Measurements from ENCODE around the gene ATP8A2.

Gene ATP8A2

DNA sequence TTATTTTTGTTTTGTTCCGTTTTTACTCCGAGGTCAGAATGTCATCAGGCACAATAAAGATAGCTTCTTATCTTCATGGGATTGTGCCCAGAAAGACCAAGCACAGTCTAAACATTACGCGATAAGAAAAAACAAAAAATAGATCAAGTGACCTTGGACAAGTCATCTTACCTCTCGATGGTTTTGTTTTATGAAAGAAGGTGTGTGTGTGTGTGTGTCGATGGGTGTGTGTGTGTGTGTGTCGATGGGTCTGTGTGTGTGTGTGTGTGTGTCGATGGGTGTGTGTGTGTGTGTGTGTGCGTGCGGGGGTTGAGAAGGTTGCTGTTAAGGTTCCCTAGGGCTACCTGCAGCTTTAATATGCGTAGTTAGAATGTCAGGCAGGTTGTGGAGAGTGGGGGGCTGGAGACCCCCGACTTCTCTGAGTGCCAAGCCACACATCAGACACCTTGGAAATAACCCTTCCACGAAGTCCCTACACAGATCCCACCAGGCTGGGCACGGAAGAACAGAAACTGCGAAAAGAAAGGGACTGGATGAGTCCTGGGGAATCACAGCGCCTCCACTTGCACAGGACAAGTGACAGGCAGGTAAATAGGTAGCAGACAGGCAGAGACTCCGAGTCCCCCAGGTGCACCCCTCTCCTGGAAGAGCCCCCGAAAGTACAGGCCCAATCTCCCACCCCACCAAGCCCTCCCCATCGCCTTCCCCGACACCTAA is 458 bp upstream of the ATP8A2 start:
- no peaks in the 10 kb centered on the region for H3K36me3 Mint-ChIP-seq (ENCODE audit: insufficient read depth)
- peaks cover 71 to 81% of the 10 kb centered on the region in 2 donors for H3K27me3 Mint-ChIP-seq
- H3K4me1 Mint-ChIP-seq (ENCODE audit: low read depth in 2 of 2) = peaks cover 0 to 3% of the 10 kb centered on the region in 2 donors
- no peaks in the 10 kb centered on the region for H3K9me3 Mint-ChIP-seq
- DNase-seq (no peak), ATAC-seq (replicated peaks) (no peak)
- no peak overlapping the region for H3K27ac Mint-ChIP-seq
- H3K4me3 Mint-ChIP-seq = peak overlapping the region; percentile 50 to 66

GRCh38 chr13:25372284-25373081 is 709 bp downstream of the ATP8A2 start:
- DNase-seq (no peak), ATAC-seq (replicated peaks) (no peak)
- H3K4me3 Mint-ChIP-seq = peak overlapping the region; percentile 46 to 50
- H3K9me3 Mint-ChIP-seq = no peaks in the 10 kb centered on the region
- H3K27ac Mint-ChIP-seq = no peak overlapping the region
- peaks cover 65 to 73% of the 10 kb centered on the region in 2 donors for H3K27me3 Mint-ChIP-seq
- H3K4me1 Mint-ChIP-seq (ENCODE audit: low read depth in 2 of 2) = peaks cover 0 to 3% of the 10 kb centered on the region in 2 donors
- no peaks in the 10 kb centered on the region for H3K36me3 Mint-ChIP-seq (ENCODE audit: insufficient read depth)

- DNase-seq (peak; percentile 24 to 41 (median 32)), ATAC-seq (replicated peaks) (no peak)
- H3K9me3 Mint-ChIP-seq = no peaks in the 10 kb centered on the region
- no peak overlapping the region for H3K27ac Mint-ChIP-seq
- no peaks in the 10 kb centered on the region for H3K36me3 Mint-ChIP-seq (ENCODE audit: insufficient read depth)
- no peak overlapping the region for H3K4me3 Mint-ChIP-seq
- peaks cover 58 to 65% of the 10 kb centered on the region in 2 donors for H3K27me3 Mint-ChIP-seq
- peaks cover 0 to 3% of the 10 kb centered on the region in 2 donors for H3K4me1 Mint-ChIP-seq (ENCODE audit: low read depth in 2 of 2)
Observed at GRCh38 chr13:25375727-25376358, 4.1 kb downstream of the ATP8A2 start.

DNA sequence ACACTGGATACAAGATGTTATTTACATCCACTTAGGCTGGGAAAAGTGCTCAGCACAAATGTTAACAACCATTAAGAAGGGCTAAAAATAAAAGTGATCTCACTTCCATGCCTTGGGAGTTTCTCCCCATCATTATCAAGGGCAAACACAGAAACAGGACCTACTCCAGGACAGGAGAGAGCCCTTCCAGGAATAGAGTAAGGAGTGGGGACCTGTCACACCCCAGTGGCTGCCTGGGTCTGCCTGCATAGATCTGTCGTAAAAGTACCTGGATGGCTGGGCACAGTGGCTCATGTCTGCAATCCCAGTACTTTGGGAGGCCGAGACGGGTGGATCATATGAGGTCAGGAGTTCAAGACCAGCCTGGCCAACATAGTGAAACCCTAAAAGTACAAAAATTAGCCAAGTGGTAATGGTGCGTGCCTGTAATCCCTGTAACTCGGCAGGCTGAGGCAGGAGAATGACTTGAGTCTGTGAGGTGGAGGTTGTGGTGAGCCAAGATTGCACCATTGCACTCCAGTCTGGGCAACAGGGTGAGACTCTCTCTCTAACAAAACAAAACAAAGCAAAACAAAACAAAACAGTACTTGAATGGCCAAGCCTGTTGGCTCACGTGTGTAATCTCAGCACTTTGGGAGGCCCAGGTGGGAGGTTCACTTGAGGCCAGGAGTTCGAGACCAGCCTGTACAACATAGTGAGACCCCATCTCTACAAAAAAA is 5.6 kb downstream of the ATP8A2 start:
- Mint-ChIP-seq H3K27me3 (peaks cover 64 to 73% of the 10 kb centered on the region in 2 donors), H3K4me1 (ENCODE audit: low read depth in 2 of 2) (peaks cover 0 to 3% of the 10 kb centered on the region in 2 donors), H3K36me3 (ENCODE audit: insufficient read depth) (no peaks in the 10 kb centered on the region), H3K4me3 (no peak overlapping the region), H3K9me3 (no peaks in the 10 kb centered on the region), H3K27ac (no peak overlapping the region)
- DNase-seq (no peak), ATAC-seq (replicated peaks) (no peak)

DNA sequence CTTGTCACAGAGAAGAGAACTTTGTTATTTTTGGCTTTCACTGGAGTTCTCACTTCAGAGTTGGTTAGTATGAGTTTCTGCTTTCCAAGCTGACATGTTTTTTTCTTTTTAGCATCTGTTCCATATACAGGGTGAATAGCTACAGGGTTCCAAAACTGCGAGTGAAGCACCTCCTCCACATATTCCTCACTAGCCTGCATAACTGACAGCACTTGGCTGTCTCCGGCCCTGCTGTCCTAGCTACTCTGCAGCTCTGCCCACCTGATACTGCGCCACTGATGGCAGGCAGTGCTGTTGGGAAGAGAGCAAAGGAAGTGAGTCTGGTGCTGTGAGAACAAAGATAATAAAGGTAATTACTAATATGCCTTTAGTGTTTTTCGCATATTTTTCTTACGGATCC is 6.8 kb downstream of the ATP8A2 start:
- no peak overlapping the region for H3K4me3 Mint-ChIP-seq
- no peak overlapping the region for H3K27ac Mint-ChIP-seq
- H3K9me3 Mint-ChIP-seq = no peaks in the 10 kb centered on the region
- H3K27me3 Mint-ChIP-seq = peaks cover 58 to 72% of the 10 kb centered on the region in 2 donors
- peaks cover 0 to 3% of the 10 kb centered on the region in 2 donors for H3K4me1 Mint-ChIP-seq (ENCODE audit: low read depth in 2 of 2)
- no peaks in the 10 kb centered on the region for H3K36me3 Mint-ChIP-seq (ENCODE audit: insufficient read depth)
- no peak for DNase-seq
- no peak for ATAC-seq (replicated peaks)

DNA sequence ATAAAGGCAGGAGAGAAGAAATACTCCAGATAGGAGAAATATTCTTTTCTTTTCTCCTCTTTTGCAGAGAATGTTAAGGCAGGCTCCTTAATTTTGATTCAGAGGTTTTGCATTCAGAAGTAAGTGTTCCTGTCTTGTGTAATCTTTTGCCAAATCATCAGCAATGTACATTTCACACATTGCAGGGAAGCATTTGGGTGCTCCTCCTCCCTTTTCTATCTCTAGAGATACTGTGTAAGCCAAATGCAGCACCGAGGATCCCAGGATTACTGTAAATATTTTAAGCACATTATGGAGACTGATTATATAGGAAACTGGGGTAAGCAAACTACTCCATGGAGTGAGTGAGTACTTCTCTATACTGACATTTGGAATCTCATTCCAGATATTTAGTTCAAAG is 7.2 kb downstream of the ATP8A2 start:
- Mint-ChIP-seq H3K4me1 (ENCODE audit: low read depth in 2 of 2) (peaks cover 0 to 3% of the 10 kb centered on the region in 2 donors), H3K27ac (no peak overlapping the region), H3K4me3 (no peak overlapping the region), H3K36me3 (ENCODE audit: insufficient read depth) (no peaks in the 10 kb centered on the region), H3K9me3 (no peaks in the 10 kb centered on the region), H3K27me3 (peaks cover 58 to 72% of the 10 kb centered on the region in 2 donors)
- ATAC-seq (replicated peaks) (no peak), DNase-seq (no peak)

DNA sequence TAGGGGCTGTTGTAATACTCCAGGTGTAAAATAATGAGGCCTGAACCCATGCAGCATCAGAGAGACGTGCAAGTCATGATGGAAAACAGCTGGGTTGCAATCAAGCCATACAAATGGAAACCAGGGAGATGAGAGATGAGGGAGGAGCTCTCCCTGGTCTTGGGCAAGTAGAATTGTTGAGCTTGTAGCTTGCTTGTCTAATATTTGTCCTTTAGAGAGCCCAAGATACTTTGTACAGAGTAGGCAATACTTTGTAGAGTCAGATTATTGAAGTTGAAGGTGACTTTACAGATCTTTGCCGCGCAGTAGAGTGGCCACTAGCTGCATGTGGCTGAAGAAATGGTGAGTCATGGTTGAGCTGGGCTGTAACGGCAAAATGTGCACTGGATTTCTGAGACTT is 8.3 kb downstream of the ATP8A2 start:
- Mint-ChIP-seq H3K36me3 (ENCODE audit: insufficient read depth) (peaks cover 3% of the 10 kb centered on the region), H3K27ac (no peak overlapping the region), H3K4me1 (ENCODE audit: low read depth in 2 of 2) (peaks cover 0 to 3% of the 10 kb centered on the region in 2 donors), H3K9me3 (no peaks in the 10 kb centered on the region), H3K27me3 (peaks cover 58 to 72% of the 10 kb centered on the region in 2 donors), H3K4me3 (no peak overlapping the region)
- DNase-seq = no peak
- no peak for ATAC-seq (replicated peaks)

DNA sequence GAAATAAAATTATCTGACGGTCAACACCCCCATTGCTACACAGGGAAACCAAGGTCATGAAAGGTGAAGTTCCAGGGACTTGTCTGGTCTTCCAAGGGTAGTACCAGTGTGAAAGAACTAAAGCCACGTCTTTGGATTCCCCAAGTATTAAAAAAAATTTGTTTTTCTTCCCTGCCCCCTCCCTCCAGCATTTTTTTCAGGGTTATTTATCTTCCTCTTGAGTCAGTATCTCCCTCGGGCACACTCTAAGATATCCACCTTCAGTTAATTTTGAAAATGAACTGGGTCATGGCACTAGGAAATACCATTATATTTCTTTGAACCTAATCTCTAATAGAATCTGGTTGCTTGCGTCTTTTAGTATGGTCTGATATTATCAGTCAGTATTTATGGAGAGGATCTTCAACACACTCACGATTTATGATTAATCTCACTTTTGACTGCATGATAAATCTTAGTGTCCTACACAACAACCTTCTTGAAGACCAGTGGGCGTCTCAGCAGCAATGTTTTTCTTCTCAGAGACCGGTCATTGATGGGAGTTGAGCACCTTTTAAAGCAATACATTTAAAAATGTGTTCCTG is 9.1 kb downstream of the ATP8A2 start:
- Mint-ChIP-seq H3K27ac (no peak overlapping the region), H3K9me3 (no peaks in the 10 kb centered on the region), H3K27me3 (peaks cover 53 to 67% of the 10 kb centered on the region in 2 donors), H3K36me3 (ENCODE audit: insufficient read depth) (peaks cover 3% of the 10 kb centered on the region), H3K4me1 (ENCODE audit: low read depth in 2 of 2) (peaks cover 0 to under 1% of the 10 kb centered on the region in 2 donors), H3K4me3 (no peak overlapping the region)
- ATAC-seq (replicated peaks) (no peak), DNase-seq (no peak)

DNA sequence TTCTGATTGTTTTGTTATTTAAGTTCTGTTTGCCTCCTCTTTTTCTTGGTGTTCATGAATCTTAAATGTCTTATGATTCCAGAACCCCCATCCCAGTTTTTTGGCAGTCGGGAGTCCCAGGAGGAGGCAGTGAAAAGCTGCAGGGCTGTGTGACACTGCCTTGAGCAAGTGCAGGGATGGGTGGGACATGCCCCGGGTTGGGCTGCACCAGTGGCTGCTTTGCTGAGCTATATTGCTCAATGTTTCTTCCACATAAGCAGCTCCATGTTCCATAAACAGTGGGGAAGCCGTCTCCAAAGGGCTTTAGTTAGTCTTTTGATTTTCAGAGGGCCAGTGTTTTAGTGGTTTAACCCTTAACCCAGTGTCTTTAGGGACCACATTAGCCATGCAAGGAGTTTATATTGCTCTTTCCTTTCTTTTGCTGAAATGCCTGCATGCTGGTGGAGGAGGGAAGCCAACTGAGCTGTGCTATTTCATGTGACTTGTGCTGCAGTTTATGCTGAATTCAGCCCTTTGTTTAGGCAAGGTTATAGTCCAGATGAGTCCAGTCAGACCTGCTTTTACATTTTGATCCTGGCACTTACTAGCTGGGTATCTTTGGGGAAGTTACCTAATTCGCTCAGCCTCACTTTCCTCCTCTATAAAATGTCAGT is 13.1 kb downstream of the ATP8A2 start:
- ATAC-seq (replicated peaks) (no peak), DNase-seq (no peak)
- no peaks in the 10 kb centered on the region for H3K9me3 Mint-ChIP-seq
- no peaks in the 10 kb centered on the region for H3K4me1 Mint-ChIP-seq (ENCODE audit: low read depth in 2 of 2)
- H3K27ac Mint-ChIP-seq = no peak overlapping the region
- peaks cover 61 to 73% of the 10 kb centered on the region in 2 donors for H3K27me3 Mint-ChIP-seq
- H3K36me3 Mint-ChIP-seq (ENCODE audit: insufficient read depth) = peaks cover 3% of the 10 kb centered on the region
- no peak overlapping the region for H3K4me3 Mint-ChIP-seq

DNA sequence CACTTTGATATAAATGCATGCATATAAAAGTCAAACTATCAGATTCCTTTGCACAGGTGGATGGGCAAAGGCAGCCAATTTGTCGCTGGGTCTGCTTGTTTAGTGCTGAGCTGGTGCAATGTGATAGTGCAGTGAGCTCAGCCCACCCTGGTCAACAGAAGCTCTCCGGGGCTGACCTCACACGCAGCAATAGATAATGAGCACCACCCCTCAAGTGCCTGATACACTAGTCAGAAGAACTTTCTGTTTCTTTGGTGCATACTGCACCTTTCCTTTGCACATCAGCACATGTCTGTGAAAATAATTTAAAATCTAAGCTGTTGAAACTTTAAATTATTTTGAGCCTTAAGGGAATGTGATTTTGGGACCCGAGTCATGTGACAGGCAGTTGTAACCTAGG is 20.2 kb downstream of the ATP8A2 start:
- H3K36me3 Mint-ChIP-seq (ENCODE audit: insufficient read depth) = no peaks in the 10 kb centered on the region
- no peak overlapping the region for H3K4me3 Mint-ChIP-seq
- DNase-seq (no peak), ATAC-seq (replicated peaks) (no peak)
- H3K9me3 Mint-ChIP-seq = no peaks in the 10 kb centered on the region
- H3K27me3 Mint-ChIP-seq = peaks cover 33 to 49% of the 10 kb centered on the region in 2 donors
- no peak overlapping the region for H3K27ac Mint-ChIP-seq
- no peaks in the 10 kb centered on the region for H3K4me1 Mint-ChIP-seq (ENCODE audit: low read depth in 2 of 2)

DNA sequence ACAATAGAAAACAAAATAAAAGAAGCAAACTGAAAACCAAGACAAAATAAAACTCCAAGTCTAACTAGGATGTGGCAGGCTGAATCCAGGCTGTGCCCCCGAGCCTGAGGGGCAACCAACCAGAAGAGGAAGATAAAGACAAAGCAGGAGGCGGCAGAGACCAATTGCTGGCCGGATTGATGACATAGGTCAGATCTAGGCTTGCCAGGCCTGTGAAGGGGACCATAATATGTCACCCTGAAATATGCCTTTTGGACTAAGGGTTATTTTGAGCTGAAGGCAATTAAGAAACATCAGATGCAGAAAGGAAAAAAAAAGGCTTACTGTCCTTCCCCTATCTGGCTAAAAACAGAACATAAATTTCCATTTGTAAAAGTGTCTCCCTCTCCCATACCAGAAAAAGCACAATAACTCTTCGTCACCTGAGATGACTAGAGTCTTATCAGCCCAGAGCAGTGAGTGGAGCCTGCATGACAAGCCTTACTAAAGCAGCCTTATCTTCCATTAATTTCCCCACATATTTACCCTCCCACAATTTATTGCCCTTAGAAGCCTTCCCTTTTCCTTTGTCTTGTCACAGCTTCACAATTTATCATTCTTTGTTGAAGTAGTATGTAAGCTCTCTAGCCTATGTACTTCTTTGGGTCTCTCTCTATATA is 22.8 kb downstream of the ATP8A2 start:
- ATAC-seq (replicated peaks) (no peak), DNase-seq (no peak)
- no peaks in the 10 kb centered on the region for H3K4me1 Mint-ChIP-seq (ENCODE audit: low read depth in 2 of 2)
- H3K4me3 Mint-ChIP-seq = no peak overlapping the region
- H3K9me3 Mint-ChIP-seq = no peaks in the 10 kb centered on the region
- H3K36me3 Mint-ChIP-seq (ENCODE audit: insufficient read depth) = no peaks in the 10 kb centered on the region
- H3K27me3 Mint-ChIP-seq = peaks cover 22 to 51% of the 10 kb centered on the region in 2 donors
- no peak overlapping the region for H3K27ac Mint-ChIP-seq

GRCh38 chr13:25397763-25398162 is 26.0 kb downstream of the ATP8A2 start:
- DNase-seq = no peak
- no peak for ATAC-seq (replicated peaks)
- no peak overlapping the region for H3K27ac Mint-ChIP-seq
- no peaks in the 10 kb centered on the region for H3K4me1 Mint-ChIP-seq (ENCODE audit: low read depth in 2 of 2)
- peaks cover 25 to 53% of the 10 kb centered on the region in 2 donors for H3K27me3 Mint-ChIP-seq
- no peaks in the 10 kb centered on the region for H3K9me3 Mint-ChIP-seq
- no peaks in the 10 kb centered on the region for H3K36me3 Mint-ChIP-seq (ENCODE audit: insufficient read depth)
- no peak overlapping the region for H3K4me3 Mint-ChIP-seq

Data from effector memory CD8-positive, alpha-beta T cell (primary cell).